NOMO-1 treated with DMSO at 0.1 percent for 48 hours (cell line): Measurements from ENCODE around the gene GPR135.

Source experiments
- DNase-seq: peaks from one replicate; lab custom pipeline; 2025; ENCODE audit not compliant: unreplicated experiment; lab: John Stamatoyannopoulos, UW

The GPR135 gene

DNA sequence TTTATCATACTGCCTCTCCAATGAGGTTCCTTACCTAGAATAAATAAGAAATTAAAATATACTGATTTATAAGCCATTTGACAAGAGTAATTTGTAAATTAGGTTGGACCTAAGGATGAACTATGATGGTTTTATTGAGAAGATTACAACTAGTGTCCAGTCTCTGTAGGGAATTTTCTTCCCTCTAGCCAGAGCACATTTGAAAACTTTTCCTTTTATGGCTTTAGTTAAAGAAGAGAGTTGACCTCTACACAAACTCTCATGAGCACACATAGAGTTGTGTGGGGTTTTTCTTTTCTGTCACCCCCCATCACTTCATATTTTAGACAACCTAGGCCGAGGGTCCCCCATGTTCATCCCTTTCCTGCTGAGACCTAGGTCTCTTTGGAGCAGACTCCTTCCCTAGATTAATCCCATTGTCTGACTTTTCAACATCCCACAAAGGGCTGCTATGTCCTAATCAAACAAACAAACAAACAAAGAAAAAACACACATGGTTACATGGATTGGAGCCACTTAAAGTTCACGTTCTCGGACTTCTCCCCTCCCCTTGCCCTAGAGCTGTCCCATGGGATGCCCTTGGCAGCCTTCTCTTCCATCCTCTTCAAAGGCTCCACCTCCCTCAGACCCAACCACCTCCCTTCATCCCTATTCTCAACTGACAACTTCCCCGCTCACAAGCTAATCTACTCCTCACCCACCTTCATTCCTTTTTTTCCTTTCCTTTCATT, 40.7 kb downstream of the GPR135 start:
- DNase-seq: no peak

DNA sequence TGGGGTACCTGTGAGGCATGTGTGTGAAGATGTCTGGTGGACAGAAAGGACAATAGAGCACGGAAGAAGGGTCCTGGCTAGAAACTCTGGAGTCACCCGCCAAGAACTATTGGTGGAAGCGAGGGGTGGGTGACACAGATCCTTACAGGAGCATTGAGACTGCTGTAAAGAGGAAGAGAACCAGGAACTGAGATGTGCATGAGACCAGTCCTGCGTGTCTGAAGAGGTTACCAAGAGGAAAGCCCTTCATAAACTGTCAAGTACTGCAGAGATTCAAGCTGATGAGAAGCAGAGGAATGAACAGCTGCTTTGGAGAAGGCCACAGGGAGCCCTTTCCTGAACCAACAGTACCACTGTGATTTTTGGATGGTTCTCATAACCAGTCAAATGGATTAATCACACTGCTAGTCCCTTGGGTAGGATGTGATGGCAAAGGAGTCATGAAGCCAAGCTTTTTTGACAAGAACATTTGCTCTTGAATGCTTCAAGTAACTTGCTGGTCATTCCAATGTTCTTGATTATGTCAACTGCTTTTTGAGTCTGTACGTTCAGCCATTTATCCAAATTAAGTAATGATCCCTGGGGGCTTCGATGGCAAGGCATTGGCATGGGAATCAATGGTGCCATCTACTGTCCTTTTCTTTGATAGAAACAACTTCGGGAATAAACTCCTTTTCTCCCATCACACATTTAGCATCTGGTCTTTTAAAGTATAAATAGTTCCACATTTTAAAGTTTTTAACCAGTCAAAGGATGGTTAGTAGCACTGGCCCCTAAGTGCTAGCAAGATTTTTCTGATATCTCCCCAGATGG, 42.9 kb downstream of the GPR135 start:
- DNase-seq: no peak

DNA sequence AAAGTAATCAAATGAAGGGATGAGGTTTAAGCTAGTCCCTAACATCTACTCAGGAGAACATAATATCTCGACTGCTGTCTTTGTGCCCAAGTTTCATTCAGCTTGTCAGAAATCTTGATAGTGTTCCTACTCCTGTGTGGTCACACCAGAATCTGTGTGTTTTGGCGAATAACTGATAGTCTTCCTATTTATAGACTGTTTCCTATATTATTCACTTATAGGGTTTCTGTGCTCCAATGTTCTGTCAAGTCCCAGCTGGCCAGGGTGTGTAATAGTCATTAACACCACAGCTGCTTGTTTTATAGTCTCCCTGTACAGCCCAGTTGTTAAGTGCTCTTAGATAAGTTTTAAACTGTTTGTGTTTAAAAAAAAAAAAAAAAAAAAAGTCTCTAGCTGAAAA, 45.9 kb downstream of the GPR135 start:
- no peak for DNase-seq

DNA sequence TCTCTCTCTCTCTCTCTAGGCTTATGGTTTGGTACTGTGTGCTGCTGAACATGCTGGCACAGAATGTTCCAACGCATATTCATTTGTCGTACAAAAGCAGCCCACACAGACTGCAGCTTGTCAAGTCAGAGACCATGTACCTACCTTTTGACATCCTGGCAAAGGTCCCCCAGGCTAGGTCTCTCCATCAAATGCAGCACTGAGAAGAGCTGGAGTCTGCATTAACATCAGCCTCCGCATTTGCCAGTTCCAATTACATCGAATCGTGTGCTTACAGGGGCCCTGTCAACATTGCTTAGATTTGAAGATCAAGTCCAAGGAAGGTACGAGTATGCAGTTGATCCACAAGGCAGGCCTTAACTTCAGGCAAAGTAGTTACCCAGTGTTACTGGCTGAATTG, 47.9 kb downstream of the GPR135 start:
- DNase-seq: no peak

GRCh38 chr14:59415836-59416602, 49.2 kb downstream of the GPR135 start:
- no peak for DNase-seq
